PC-3 (cell line): ENCODE results near the gene BAIAP3.

Source experiments
- CTCF ChIP-seq: fragments of 300-600 bp; sonication (generic); conservative IDR thresholded peaks from 2 replicates; pipeline ENCODE4 v1.5.1; 2017; ENCODE audit warnings: antibody characterized with exemption, low read depth, mild to moderate bottlenecking, low read length
- EZH2 ChIP-seq: fragments of 300-600 bp; sonication (generic); IDR thresholded peaks from one replicate; pipeline ENCODE4 v1.6.1; 2017; ENCODE audit warnings: antibody characterized with exemption, mild to moderate bottlenecking, low read length; ENCODE audit not compliant: unreplicated experiment
- EZH2phosphoT487 ChIP-seq: fragments of 300-600 bp; sonication (generic); IDR thresholded peaks from 2 replicates; pipeline ENCODE4 v1.6.1; 2018; ENCODE audit warnings: mild to moderate bottlenecking, antibody characterized with exemption, low read length, borderline replicate concordance

GRCh38 chr16:1316033-1316405, 17.4 kb upstream of the BAIAP3 start:
- TF ChIP-seq CTCF (no peak), EZH2 (no peak), EZH2phosphoT487 (no peak)
